HepG2 (cell line): ENCODE results near the gene GZF1. TPM values are rescaled to one million over a fixed set of nuclear protein-coding genes. Genes with fewer than 3 reads are reported as not detected.

ENCODE experiments used
- ATAC-seq: fragments of 200-7000 bp; cut with Tn5 transposase; 3 replicates; pipeline ENCODE4 v1.9.1; 2020; ENCODE audit warnings: mild to moderate bottlenecking, moderate library complexity
- BruUV-seq: library from RNA; stranded (reverse); fragments of 400-500 nt; replicated peaks from 2 replicates; lab custom pipeline; 2021; lab: Mats Ljungman, UMichigan
- CTCF ChIA-PET: fragments of 300-600 bp; formaldehyde crosslinking; extraction: SDS; loops from one replicate; lab custom pipeline; 2021; ENCODE audit warnings: low total read pairs, inconsistent platforms, low intra/inter-chr PET ratio; lab: Yijun Ruan, JAX
- POLR2A ChIA-PET: fragments of 350-600 bp; sonication (Branson Sonifier 250); formaldehyde crosslinking; loops from one replicate; lab custom pipeline; 2020; ENCODE audit warnings: antibody characterized with exemption, inconsistent platforms; lab: Yijun Ruan, JAX
- DNase-seq: peaks from one replicate; pipeline ENCODE4 v3.0.0-alpha.2; 2015; ENCODE audit warnings: low spot score
- FAIRE-seq: peaks from 3 replicates; lab custom pipeline; 2011; peaks lifted over from hg19 to GRCh38; lab: Jason Lieb, UNC
- H2AFZ ChIP-seq: one replicate; pipeline ENCODE4 v1.6.1; 2011; ENCODE audit warnings: low read length, inconsistent platforms
- H3K27ac ChIP-seq: fragments of 300-600 bp; 3 replicates; pipeline ENCODE4 v1.8.0; 2011; ENCODE audit warnings: mixed run types, mild to moderate bottlenecking, mixed read lengths, low read length, inconsistent platforms; ENCODE audit not compliant: insufficient read depth; ENCODE audit errors: extremely low read length
- H3K27me3 ChIP-seq, 2 experiments: fragments of 200-600 bp in 1 of 2; 2 replicates in 1 of 2; 3 replicates in 1 of 2; pipeline versions ENCODE4 v1.6.0 to v1.8.0; 2011; ENCODE audit warnings: low read length in 2 of 2, mild to moderate bottlenecking in 2 of 2, moderate library complexity in 2 of 2, inconsistent platforms in 1 of 2; ENCODE audit not compliant: insufficient read depth in 2 of 2, control insufficient read depth in 1 of 2
- H3K36me3 ChIP-seq, 2 experiments: fragments of 200-600 bp in 1 of 2; replicated peaks in 1 of 2; 2 replicates in 1 of 2; 3 replicates in 1 of 2; pipeline versions ENCODE4 v1.5.1 to v1.8.0; 2011; ENCODE audit warnings: low read length in 2 of 2, inconsistent platforms in 1 of 2; ENCODE audit not compliant: insufficient read depth in 2 of 2, control insufficient read depth in 1 of 2
- H3K4me1 ChIP-seq: 2 replicates; pipeline ENCODE4 v1.5.1; 2012; ENCODE audit warnings: low read length, inconsistent platforms; ENCODE audit not compliant: insufficient read depth
- H3K4me2 ChIP-seq: 2 replicates; pipeline ENCODE4 v1.6.0; 2011; ENCODE audit warnings: low read depth, low read length, inconsistent platforms
- H3K4me3 ChIP-seq, 3 experiments: fragments of 200-600 bp in 1 of 3; sonication (generic), shearing (Covaris generic) in 1 of 3; replicated peaks in 1 of 3; 2 replicates each; pipeline ENCODE4 v1.5.1; 2011 to 2016; ENCODE audit warnings: low read length in 3 of 3, inconsistent platforms in 2 of 3, low read depth in 2 of 3, mild to moderate bottlenecking in 2 of 3, control low read depth in 1 of 3, mixed read lengths in 1 of 3; ENCODE audit not compliant: insufficient read depth in 1 of 3
- H3K79me2 ChIP-seq: one replicate; pipeline ENCODE4 v1.6.1; 2011; ENCODE audit warnings: low read length, inconsistent platforms; ENCODE audit not compliant: insufficient read depth
- H3K9ac ChIP-seq: 2 replicates; pipeline ENCODE4 v1.6.0; 2011; ENCODE audit warnings: mild to moderate bottlenecking, low read depth, low read length, inconsistent platforms; ENCODE audit not compliant: insufficient read depth
- H3K9me3 ChIP-seq: 2 replicates; pipeline ENCODE4 v1.5.1; 2012; ENCODE audit warnings: mild to moderate bottlenecking, low read length
- H4K20me1 ChIP-seq: 2 replicates; pipeline ENCODE4 v1.6.0; 2011; ENCODE audit warnings: inconsistent platforms, mild to moderate bottlenecking, low read length, moderate library complexity; ENCODE audit not compliant: insufficient read depth
- MAFK ChIP-seq, 2 experiments: IDR thresholded peaks in 1 of 2; conservative IDR thresholded peaks in 1 of 2; 2 replicates each; pipeline ENCODE4 v1.6.1; 2011; ENCODE audit warnings: improper control_type of control experiment in 2 of 2, low read length in 2 of 2
- RBM22 ChIP-seq: fragments of 200-400 bp; formaldehyde crosslinking; optimal IDR thresholded peaks from 2 replicates; pipeline ENCODE3; 2017; ENCODE audit warnings: mild to moderate bottlenecking, low read length, moderate library complexity
- ZBTB20 ChIP-seq: sonication (generic); formaldehyde crosslinking; IDR thresholded peaks from 2 replicates; pipeline ENCODE4 v1.8.1; 2023; ENCODE audit warnings: missing genetic modification reagents, low read depth, mild to moderate bottlenecking, borderline replicate concordance
- ZNF546 ChIP-seq: sonication (generic); formaldehyde crosslinking; conservative IDR thresholded peaks from 2 replicates; pipeline ENCODE4 v1.8.1; 2023; ENCODE audit warnings: mild to moderate bottlenecking, missing genetic modification reagents
- ZNF737 ChIP-seq: sonication (generic); formaldehyde crosslinking; IDR thresholded peaks from 2 replicates; pipeline ENCODE4 v1.5.0; 2020; ENCODE audit warnings: missing genetic modification reagents, mild to moderate bottlenecking, borderline replicate concordance
- whole genome bisulfite sequencing: methylation state at CpG from one replicate; pipeline ENCODE4 v1.1.6; 2017; ENCODE audit warnings: low lambda C conversion rate; 5-methylcytosine and 5-hydroxymethylcytosine counted together
- in situ Hi-C: cut with HindIII; loops from 2 replicates; pipeline ENCODE4 v1.10.0; 2017; ENCODE audit warnings: low pct_unique_long_range_greater_than_20kb; ENCODE audit not compliant: extremely low pct_ligation_motif_present
- intact Hi-C: fragments of 100-400 bp; cut with micrococcal nuclease; formaldehyde crosslinking; loops from one replicate; pipeline ENCODE4 v1.10.0; 2022; ENCODE audit not compliant: unreplicated experiment
- polyA plus RNA-seq, 8 experiments: library from polyadenylated mRNA; depleted of rRNA in 3 of 8; stranded (reverse) in 7 of 8; unstranded in 1 of 8; fragments of >200 nt; fragmentation: Illumina TruSeq in 4 of 8; extraction: Trizol in 4 of 8; gene quantifications; 2 replicates each; pipeline versions ENCODE4 v1.2.1 to v1.2.3, GENCODE V29; 2011 to 2016; ENCODE audit warnings: low read depth in 4 of 8, missing spikeins in 1 of 8, mixed read lengths in 1 of 8; ENCODE audit not compliant: insufficient read depth in 1 of 8
- total RNA-seq, 5 experiments: library from RNA; depleted of rRNA; stranded (reverse); fragments of >200 nt; fragmentation: Illumina TruSeq; extraction: Trizol; gene quantifications; 2 replicates each; pipeline ENCODE4 v1.2.3, GENCODE V29; 2016; ENCODE audit warnings: low read depth in 1 of 5

GZF1 gene
- total and polyA plus RNA-seq, 2 of the 13 experiments (the other 11 are each of a cell fraction or from before 2014, with no cell fraction given): 16.9 to 26.0 TPM

GRCh38 chr20:23399568-23400241, 37.7 kb downstream of the GZF1 start:
- H3K79me2 ChIP-seq: peaks cover 20% of the 10 kb centered on the region
- no peak overlapping the region for H3K4me3 ChIP-seq
- peaks cover 17 to 54% of the 10 kb centered on the region in 2 experiments for H3K36me3 ChIP-seq
- H3K9me3 ChIP-seq: no peaks in the 10 kb centered on the region
- no peak overlapping the region for H3K27ac ChIP-seq
- H3K27me3 ChIP-seq: no peaks in the 10 kb centered on the region
- no peak for FAIRE-seq
- DNase-seq: no peak
- WGBS: 91% methylated on average over 6 of the region's 6 CpGs
- no peak overlapping the region for H3K9ac ChIP-seq
- BruUV-seq: no TSS peak
- TF ChIP-seq ZNF737: no peak
- TF ChIP-seq ZNF546 (CRISPR knock-in tag): no peak
- peaks cover 13% of the 10 kb centered on the region for H4K20me1 ChIP-seq
- in situ Hi-C loops (no loop called here), intact Hi-C loops (no loop called here)
- H2AFZ ChIP-seq: no peak overlapping the region
- H3K4me2 ChIP-seq: no peak overlapping the region
- ChIA-PET CTCF (no interaction called here), POLR2A (interaction anchor here (1.0 kb wide), 1 partner anchor 22 kb away, joined by 5 read pairs; the partner anchor contains the start of gene NAPB)
- H3K4me1 ChIP-seq: peaks cover 12% of the 10 kb centered on the region
- peak; percentile 70 for ATAC-seq

DNA sequence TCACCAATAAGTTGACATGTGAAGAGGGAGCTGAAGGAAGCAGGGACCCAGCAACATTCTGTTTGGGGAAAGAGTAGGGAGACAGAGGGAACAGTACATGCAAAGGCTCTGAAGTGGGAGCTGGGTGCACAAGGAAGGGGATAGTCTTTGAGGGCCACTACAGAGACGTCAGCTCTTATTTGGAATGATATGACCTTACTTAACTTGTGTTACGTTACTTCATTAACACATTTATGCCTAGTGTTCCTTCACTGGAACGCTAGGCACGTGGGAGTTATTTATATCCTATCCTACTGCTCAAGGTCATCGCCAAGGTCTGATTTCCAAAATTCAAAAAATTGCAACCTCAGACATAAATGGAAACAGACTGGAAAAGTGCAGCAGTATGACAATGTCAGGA, 39.1 kb downstream of the GZF1 start:
- Histone ChIP-seq H3K9me3 (no peaks in the 10 kb centered on the region), H3K36me3 (peaks cover 14 to 44% of the 10 kb centered on the region in 2 experiments), H3K9ac (no peak overlapping the region), H2AFZ (no peak overlapping the region), H3K27me3 (no peaks in the 10 kb centered on the region), H3K4me3 (no peak overlapping the region), H3K4me1 (peaks cover 18% of the 10 kb centered on the region), H4K20me1 (peaks cover 17% of the 10 kb centered on the region), H3K27ac (no peak overlapping the region), H3K4me2 (no peak overlapping the region), H3K79me2 (peaks cover 32% of the 10 kb centered on the region)
- ChIA-PET POLR2A (interaction anchor here (4.2 kb wide), 1 partner anchor 19 kb away, joined by 17 read pairs; the partner anchor contains the start of gene NAPB), CTCF (no interaction called here)
- in situ Hi-C loops: no loop called here
- no peak for DNase-seq
- 96% methylated on average over 5 of the region's 5 CpGs for WGBS
- no TSS peak for BruUV-seq
- ATAC-seq: no peak
- no peak for FAIRE-seq
- TF ChIP-seq RBM22 (peak; percentile 35), ZBTB20 (CRISPR knock-in tag) (no peak), MAFK (conservative IDR thresholded peaks at IDR 0.05 in 1 of 2, IDR thresholded peaks at IDR 0.05 in 1 of 2; ENCODE audit: low read length in 2 of 2) (peak; percentile 24 to 59; a peak in 2 of 4 replicates)
- intact Hi-C loops: no loop called here
